HL-60 (cell line): ENCODE measurements around the gene FAHD1.

Source experiments
- POLR2AphosphoS5 ChIP-seq: IDR thresholded peaks from 2 replicates; pipeline ENCODE4 v1.6.1; 2012; ENCODE audit warnings: low read depth
- TF ChIP-seq, protein P1 (sequence below): IDR thresholded peaks from one replicate; pipeline ENCODE4 v1.5.1; 2011; ENCODE audit warnings: low read length, control low read depth, inconsistent platforms; ENCODE audit not compliant: insufficient read depth

DNA sequence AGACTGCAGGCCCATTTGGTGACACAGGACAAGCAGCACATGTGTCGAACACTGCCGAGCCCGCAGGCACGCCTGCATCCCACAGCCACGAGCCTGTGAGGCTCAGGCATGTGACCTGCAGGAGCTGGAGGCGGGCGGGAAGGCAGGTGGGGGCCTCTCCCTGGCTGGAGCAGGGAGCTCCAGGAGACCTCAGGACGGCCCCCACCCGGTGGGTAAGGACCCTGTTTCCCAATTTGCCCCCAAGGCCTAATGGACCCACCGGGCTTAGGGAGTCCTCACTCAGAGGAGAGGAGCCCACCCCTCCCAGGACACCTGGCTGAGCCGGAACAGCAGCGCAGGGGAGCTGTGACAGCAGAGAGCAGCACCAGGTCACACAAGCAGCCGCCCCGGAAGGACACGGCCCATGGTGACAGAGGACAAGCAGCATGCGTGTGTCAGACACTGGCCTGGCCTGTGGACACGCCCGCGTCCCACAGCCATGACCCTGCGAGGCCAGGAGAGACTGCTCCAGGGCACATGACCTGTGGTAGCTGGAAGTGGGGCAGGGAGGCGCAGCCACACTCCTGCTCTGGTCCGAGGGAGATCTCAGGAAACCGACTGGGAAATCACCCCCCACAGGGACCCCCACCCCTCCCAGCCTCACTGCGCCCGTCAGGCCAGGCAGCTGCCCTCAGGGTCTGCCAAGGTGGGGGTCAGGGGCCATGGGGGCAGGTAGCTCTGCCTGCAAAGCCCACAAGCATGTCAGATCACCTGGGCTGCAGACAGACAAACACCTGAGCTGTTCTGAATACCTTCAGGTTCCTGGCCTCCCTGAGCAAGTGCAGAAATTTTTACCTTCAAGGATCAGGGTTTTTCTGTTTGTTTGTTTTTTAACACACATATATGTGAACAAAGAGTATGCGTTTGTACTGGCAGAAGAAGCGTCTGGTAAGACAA is 47.0 kb upstream of the FAHD1 start:
- TF ChIP-seq, protein P1, sequence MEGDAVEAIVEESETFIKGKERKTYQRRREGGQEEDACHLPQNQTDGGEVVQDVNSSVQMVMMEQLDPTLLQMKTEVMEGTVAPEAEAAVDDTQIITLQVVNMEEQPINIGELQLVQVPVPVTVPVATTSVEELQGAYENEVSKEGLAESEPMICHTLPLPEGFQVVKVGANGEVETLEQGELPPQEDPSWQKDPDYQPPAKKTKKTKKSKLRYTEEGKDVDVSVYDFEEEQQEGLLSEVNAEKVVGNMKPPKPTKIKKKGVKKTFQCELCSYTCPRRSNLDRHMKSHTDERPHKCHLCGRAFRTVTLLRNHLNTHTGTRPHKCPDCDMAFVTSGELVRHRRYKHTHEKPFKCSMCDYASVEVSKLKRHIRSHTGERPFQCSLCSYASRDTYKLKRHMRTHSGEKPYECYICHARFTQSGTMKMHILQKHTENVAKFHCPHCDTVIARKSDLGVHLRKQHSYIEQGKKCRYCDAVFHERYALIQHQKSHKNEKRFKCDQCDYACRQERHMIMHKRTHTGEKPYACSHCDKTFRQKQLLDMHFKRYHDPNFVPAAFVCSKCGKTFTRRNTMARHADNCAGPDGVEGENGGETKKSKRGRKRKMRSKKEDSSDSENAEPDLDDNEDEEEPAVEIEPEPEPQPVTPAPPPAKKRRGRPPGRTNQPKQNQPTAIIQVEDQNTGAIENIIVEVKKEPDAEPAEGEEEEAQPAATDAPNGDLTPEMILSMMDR: no peak
- TF ChIP-seq POLR2AphosphoS5: peak; percentile 67; the same call in 1 of the 2 replicates
